ENCODE measurements around the gene COL4A1.

Gene COL4A1

DNA sequence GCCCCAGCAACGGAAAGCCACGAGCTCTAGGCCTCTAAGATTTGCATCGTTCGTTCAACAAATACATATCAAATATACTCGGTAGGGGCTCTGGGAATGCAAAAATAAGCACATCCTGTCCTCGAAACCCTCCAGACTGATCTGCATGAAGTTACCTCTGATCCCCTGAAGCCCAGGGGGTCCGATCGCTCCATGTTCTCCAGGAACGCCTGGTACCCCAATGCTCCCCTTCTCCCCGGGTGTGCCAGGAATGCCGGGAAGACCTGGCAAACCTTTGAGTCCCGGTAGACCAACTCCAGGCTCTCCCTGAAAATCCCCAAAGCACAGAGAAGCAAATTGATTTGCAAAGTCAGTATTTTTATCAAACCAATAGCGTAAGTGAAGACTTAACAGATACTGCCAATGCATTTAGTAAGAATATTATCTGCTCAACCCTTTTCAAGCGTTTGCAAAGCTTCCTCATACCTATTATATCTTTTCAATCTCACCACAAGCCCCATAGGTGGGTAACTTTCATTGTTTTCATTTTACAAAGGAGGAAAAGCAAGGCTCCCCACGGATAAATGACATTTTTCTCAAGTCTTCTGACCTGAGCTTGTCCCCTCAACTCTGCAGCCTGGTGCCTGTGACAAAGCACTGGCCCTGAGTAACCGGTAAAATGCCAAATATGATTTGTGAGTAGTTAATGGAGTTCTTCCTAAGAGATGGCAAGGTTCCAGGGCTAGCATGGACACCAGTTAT, 127.7 kb downstream of the COL4A1 start:
- in situ Hi-C loops (cut with MboI; ENCODE audit: low sequenced_read_pairs), result no loop called here

DNA sequence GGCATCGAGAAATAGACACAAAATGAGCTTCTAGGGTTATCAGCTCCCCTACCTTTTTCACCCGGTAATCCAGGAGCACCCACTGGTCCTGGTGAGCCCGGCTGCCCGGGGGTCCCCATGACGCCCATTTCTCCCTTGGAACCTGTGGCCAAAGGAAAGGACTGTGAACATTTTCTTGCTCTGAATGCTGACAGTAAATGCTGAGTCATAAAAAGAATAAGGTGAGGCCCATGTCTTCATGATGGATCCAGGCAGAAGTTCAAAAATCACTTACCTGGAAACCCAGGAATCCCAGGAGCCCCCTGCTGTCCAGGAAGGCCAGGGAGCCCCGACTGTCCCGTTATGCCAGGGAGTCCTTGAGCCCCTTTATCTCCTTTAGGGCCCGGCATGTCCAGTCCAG, 129.2 kb downstream of the COL4A1 start:
- in situ Hi-C loops (cut with MboI; ENCODE audit: low sequenced_read_pairs), result no loop called here

DNA sequence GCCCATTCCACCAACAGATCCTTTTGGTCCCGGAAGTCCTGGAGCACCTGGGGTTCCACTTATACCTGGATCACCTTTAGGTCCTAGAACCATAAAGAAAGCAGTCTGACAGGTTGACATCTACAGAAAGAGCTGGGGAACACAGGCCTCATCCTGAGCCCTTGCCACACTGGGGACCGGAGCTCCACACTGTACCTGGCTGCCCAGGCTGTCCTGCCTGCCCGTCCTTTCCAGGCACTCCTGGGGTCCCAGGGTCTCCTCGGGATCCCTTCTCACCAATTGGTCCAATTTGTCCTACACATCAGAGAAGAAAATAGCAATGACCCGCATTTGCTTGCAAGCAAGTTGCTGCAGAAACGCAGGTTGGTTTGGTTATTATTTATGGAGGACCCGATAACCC, 130.5 kb downstream of the COL4A1 start:
- in situ Hi-C loops (cut with MboI; ENCODE audit: low sequenced_read_pairs), result no loop called here

DNA sequence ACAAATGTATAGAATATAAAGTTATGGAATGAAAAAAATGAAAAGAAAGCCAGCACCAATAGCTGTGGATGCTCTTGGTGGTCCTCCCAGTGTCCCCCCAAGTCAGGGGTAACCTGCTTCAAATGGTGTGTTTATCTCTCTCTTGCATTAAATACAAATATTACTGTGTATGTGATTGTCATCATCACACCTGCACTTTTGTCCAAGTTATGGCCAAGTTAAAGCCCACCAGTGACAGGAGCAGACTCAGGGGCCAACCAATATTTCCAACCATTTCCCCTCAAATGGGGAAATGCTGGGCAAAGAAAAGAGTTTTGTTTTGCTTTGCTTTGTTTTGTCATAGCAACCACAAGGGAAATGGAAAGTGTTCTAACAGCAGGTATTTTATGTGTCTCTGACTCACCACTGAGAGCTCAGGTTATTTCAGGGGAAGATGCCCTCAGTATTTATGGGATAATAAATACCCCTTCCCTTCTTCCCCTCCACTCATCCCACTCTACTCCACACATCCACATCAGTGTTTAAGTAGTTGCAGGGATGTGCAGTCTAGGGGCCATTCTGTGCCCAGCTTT, 133.6 kb downstream of the COL4A1 start:
- in situ Hi-C loops (cut with MboI; ENCODE audit: low sequenced_read_pairs), result no loop called here

DNA sequence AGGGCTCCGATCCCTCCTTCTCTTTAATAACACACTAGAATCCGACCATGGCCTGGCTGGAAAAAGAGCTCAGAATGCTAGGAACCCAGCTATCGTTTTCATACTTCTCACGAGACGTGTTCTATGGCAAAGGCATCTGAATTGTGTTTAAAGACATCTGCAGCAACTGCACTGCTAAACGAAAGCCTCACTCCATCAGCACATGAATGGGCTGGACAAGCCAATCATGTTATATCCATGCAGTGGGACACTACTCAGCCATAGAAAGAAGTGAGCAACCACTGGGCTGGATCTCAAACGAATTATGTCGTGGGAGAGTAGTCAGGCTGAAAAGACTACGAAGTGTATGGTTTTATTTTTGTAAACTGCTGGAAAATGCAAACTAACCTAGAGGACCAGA, 136.1 kb downstream of the COL4A1 start:
- in situ Hi-C loops (cut with MboI; ENCODE audit: low sequenced_read_pairs), result no loop called here

DNA sequence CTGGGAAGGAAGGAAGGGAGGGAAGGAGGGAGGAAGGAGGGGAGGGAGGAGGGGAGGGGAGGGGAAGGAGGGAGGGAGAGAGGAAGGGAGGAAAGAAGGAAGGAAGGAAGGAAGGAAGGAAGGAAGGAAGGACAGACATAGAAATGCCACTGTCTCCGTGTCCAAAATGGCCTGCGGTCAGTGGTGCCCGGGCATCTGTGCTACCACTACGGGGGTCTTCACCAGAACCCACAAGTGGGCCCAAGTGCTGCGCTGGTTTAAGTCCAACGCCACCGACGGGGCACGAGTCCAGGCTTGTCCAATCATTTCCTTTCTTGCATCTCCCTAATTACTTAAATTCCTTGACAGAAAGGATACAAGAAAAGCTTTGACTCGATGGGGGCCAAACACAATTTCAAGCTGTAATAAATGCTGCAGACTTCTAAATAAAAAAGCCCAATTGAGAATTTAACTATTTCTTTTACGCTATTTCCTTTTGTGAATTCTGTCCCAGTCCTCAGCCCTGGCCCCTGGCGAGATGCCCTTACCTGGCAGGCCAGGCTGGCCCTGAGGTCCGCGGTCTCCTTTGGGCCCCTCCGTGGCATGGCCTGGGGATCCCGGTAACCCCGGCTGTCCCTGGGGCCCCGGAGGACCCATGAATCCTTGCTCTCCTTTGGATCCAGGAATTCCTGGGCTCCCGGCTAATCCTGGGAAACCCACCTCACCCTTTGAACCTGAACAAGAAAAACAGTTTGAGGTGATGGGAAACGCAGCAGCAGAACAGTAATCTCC, 136.8 kb downstream of the COL4A1 start:
- in situ Hi-C loops (cut with MboI; ENCODE audit: low sequenced_read_pairs), result no loop called here

DNA sequence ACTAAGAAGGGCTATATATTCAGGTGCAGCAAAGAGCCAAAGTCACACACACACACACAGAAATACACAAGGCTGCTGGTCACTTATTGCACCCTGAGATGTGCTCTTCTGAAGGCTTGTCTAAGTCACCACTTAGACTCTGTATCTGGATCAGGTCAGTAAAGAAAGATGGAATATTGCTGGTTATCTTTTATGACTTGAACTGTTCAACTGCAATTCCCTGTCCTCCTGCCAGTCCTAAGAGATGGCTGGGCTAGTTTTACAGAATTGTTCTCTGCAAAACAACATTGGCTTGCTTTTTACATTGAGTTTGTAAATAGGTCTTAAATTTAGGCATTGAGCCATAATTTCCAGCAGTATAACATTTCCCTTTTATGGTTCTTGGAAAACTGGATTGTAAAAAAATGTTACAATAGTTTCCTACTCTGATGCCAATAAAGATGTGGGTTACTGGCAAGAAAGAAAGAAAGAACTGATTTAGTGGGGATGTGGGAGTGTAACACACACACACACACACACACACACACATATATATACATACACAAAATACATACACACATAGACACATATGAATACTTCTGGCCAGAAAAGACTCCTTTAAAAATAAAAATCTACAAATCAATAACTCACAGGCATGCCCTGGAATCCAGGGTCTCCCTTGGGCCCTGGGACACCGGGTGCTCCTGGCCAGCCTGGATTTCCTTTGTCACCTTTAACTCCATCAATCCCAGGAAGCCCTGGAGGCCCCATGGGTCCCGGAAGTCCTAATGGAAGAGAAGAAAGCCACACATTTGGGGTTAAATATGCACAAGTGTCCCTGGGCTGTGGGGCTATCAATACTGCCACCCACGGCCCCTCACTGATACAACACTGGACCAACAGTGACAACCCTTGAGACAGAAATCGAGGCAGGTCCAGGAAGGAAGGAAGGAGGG, 137.7 kb downstream of the COL4A1 start:
- in situ Hi-C loops (cut with MboI; ENCODE audit: low sequenced_read_pairs), result no loop called here

DNA sequence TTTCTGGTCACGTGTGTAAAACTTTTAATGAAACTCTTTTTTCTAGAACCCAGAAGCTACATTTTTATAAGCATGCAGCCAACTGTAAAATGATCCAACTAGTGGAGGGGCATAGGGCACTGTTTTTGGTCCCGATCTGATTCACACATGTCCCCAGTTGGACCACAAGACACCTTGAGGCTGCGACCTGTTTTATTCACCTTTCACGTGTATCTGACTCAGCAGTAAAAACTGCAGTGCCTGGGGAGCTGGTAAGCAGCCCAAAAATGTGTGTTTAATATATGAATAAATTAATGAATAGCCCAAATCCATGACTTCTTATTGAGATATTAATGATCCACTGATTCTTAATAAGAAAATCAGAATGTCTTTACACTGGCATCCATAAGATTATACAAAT, 140.4 kb downstream of the COL4A1 start:
- in situ Hi-C loops (cut with MboI; ENCODE audit: low sequenced_read_pairs), result no loop called here

DNA sequence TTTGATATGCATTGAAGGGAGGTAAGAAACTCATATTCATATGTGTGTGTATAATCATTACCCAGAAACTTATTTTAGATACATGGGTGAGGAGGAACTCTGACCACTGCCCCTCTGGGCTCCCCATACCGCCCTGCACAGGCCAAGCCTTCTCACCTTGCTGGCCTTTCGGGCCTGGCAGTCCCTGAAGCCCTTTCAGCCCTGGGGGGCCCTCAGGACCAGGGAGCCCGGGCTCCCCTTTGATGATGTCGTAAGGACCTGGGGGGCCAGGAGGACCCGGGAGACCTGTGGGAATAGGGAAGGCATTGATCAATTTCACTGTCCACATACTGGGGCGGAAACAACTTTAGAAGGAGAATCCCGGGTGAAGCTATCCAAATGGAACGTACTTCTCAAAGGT, 142.3 kb downstream of the COL4A1 start:
- in situ Hi-C loops (cut with MboI; ENCODE audit: low sequenced_read_pairs), result no loop called here

DNA sequence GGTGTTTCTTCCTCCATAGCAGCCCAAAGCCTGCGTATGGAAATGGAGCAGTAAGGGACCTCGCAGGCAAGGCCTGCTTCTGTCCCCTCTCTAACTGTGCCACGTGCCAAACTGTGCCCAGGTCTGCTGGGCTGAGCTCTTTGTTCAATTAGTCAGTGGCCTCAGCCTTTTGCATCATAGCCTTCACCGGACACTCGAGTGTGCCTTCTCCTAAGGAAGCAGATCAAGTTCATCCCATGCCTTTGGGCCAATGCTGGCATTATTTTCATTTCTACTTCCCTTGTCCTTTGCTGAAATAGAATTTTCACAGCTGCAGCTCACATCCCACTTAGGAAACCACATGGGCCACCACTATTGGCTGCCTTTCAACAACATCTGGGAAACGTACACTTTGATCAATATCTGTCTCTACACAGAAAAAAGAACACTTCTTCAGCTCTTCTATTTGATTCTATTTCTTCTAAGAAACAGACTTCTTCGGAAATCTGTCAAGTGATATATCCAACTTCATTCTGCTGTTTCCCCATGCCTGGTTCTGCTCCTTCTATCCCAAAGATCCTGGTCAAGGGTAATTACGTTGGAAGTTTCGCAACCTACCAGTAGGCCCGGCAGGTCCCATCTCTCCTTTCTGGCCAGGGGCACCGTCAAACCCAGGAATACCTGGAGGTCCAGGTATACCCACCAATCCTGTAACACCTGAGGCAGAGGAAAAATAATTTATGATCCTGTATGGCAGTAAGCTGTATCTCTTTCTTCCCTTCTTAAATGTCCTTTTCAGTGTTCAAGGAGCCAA, 143.9 kb downstream of the COL4A1 start:
- in situ Hi-C loops (cut with MboI; ENCODE audit: low sequenced_read_pairs), result no loop called here

DNA sequence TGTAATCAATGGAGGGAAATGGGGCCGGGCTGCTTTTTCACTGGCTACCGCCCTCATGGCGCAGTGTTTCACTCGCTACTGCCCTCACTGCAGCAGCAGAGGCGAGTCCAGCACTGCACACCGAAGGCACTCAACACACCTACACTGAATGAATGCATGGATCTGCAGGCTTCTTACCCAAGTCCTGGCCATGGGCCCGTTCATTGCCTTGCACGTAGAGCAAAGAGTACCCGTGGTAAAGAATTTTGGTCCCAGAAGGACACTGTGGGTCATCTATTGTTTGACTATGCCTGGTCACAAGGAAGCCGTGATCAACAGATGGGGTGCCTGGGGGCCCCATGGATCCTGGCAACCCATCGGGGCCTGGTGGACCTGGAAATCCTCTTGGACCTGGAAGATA, 144.9 kb downstream of the COL4A1 start:
- in situ Hi-C loops (cut with MboI; ENCODE audit: low sequenced_read_pairs), result no loop called here

DNA sequence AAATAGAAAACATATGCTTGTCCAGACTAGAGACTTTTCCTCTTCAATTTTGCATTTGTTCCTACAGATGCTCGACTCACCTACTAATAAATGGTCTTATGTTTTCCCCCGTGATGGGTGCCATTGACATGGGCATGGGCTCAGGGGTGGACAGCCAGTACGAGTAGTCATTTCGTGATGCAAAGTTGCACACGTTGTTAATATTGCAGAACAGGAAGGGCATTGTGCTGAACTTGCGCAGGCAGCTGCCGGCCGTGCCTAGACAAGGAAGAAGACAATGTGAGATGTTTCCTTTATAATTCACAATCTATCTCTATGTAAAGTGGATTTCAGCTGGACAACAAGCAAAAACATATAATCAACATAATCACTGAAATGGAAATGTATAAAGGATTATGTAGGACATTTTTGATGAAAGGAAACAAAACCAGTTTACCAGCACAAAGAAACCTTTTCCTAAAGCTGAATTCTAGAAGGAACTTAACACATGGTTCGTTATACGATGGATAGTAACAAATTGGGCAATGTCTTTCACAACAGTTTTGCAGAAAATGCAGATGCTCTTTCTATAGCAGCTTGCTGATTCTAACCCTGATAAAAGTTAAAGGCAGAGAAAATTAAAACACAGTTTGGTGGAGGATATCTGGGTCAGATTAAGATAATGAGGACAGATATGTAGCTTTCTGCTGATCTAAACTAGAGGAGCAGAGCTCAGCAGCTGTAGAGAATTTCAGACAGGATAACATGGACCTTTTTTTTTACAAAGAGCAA, 145.7 kb downstream of the COL4A1 start:
- in situ Hi-C loops (cut with MboI; ENCODE audit: low sequenced_read_pairs), result no loop called here

DNA sequence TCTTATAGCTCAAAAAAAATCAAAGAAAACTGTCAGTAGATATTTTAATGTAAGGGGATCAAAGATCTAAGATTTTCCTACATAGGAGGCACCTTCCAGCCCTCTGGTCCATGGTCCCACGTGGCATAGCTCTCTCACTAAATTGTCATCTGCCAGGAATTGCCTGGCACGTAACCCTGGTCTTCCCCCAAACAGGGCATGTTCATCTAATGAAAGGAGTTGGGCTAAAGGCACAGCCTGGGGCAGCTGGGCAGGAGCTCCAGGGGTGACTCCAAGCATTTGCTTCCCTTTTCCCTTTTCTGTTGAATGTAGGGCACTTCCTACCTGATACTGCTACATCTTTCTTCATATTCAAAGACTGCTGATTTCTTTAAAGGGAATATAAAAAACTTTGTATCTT, 148.7 kb downstream of the COL4A1 start:
- in situ Hi-C loops (cut with MboI; ENCODE audit: low sequenced_read_pairs), result no loop called here

DNA sequence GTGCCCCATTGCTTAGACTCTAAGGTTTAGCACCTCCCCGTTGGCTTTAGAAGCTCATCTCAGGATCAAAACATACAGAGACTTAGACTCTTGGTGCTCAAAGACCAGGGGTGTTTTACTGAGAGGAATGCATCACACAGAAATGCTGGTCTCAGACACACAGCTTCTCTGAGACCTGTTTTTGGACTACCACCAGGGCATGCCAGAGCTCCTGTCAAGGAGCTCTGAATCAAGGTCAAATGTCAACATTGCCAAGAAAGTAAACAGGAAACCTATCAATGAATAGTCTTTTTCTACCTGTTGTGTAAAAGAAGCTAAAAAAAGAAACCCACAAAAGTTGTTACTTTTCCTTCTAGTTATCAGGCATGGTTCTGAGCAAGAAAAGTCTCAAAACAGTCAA, 149.2 kb downstream of the COL4A1 start:
- in situ Hi-C loops (cut with MboI; ENCODE audit: low sequenced_read_pairs), result no loop called here

DNA sequence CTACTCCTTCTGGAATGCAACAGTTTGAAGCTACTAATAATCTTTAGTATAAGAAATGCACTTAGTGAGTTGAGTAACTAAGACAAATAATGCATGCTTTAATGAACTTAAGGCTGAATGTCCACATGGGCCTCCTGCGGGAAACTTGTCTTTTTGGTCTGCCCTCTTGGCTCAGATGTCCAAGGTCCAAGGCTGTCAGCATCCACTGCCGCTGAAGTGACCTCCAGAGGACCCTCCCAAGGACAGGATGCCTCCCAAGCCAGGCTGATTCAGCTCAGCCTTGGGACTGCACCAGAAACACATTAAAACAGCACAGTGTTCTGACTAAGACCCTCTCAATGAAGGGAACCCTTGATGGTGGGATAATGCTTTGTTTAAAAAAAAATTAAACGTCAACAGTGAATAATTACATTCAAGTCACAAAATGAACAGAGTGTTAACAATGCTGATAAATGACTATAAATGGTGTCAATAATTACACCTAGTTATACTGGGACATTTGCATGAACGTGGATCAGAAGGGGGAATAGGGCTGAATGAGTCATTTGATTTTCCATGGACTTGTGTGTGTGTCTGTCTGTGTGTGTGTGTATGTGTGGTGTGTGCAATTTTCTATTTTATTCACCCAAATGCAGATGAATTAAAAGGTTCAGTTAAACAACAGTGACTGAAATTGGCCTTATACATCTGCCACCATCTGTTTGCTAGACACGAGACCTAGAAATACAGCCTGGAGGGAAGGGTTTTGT, 150.5 kb downstream of the COL4A1 start:
- in situ Hi-C loops (cut with MboI; ENCODE audit: low sequenced_read_pairs), result no loop called here

DNA sequence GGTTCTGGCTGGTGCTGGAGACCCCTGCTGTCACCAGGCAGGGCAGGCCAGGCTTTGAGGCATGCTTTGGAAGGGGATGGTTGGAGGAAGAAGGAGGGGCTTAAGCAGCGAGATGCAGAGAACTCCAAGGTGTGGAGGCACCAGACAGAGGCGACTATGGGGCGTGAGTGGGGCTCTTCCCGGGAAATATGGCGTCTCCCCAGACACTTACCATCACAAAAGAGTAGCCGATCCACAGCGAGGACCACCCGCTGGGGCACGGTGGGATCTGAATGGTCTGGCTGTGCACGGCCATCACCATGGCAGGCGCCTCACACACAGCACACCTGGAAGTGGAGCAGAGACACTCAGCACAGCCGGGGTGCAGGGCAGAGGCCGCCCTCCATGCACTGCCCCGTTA, 151.9 kb downstream of the COL4A1 start:
- in situ Hi-C loops (cut with MboI; ENCODE audit: low sequenced_read_pairs), result no loop called here

DNA sequence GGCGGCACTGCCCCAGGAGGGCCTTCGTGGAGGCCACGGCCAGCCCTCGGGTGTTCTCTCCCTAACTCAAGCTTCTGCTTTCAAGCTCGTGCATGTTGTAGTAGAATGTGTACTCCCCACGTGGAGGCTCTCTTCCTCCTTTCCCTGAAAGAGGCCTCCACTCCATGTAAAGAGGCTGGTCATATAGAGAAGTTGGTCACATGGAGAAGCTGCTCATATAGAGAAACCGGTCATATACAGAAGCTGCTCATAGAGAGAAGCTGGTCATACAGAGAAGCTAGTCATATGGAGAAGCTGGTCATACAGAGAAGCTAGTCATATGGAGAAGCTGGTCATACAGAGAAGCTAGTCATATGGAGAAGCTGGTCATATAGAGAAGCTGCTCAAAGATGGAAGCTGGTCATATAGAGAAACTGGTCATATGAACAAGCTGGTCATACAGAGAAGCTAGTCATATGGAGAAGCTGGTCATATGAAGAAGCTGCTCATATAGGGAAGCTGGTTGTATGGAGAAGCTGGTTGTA, 152.5 kb downstream of the COL4A1 start:
- in situ Hi-C loops (cut with MboI; ENCODE audit: low sequenced_read_pairs), result no loop called here

DNA sequence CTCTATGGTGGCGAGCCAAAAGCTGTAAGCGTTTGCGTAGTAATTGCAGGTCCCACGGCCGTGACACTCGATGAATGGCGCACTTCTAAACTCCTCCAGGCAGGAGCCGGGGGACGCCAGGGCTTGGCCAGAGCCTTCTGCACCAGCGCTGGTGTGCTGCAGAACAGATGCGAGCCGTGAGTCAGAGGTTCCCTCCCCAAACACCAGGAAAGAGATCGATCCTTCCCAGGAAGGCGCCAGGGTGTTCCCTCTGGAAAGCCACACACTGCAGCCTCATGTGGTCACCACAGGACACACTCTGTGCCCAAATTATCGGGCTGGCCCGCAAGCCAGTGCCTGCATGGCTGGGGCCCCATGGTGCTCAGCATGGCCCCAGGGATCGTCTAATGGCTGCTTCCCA, 154.6 kb downstream of the COL4A1 start:
- in situ Hi-C loops (cut with MboI; ENCODE audit: low sequenced_read_pairs), result no loop called here

DNA sequence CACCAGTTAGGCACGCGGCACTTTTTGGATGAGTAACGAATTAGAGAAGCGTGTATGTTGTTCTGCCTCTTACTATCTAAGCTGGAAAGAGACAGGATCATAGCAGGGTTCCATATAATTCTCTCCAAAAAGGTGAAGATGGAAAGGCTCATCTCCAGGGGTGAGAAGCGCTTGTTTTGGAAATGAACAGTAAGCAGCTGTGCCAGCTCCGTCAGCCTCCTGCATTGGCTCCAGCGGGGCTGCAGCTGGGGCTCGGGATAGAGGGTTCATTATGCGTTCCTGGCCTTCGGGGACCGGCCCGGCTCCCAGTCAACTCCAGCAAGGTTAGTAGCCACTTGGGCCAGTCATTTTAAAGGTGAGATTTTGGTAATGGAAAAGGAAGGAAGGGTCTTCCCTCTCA, 155.5 kb downstream of the COL4A1 start:
- in situ Hi-C loops (cut with MboI; ENCODE audit: low sequenced_read_pairs), result no loop called here

Data from HL-60/S4 treated with phorbol 12-myristate 13-acetate at 8.2 ng/mL for 4 days and 3 days (cell line).